Measurements from ENCODE around the gene ADAMTS12. TPM values are rescaled to one million over a fixed set of nuclear protein-coding genes. Genes with fewer than 3 reads are reported as not detected.

ADAMTS12 gene
- total RNA-seq, 2 experiments from 2014 or later: not detected

- ChIA-PET CTCF (no interaction called here), POLR2A (no interaction called here)
Measured at GRCh38 chr5:33726422-33727165, 165.2 kb downstream of the ADAMTS12 start.

GRCh38 chr5:33725806-33726205 lies 166.0 kb downstream of the ADAMTS12 start:
- CTCF ChIA-PET: no interaction called here

DNA sequence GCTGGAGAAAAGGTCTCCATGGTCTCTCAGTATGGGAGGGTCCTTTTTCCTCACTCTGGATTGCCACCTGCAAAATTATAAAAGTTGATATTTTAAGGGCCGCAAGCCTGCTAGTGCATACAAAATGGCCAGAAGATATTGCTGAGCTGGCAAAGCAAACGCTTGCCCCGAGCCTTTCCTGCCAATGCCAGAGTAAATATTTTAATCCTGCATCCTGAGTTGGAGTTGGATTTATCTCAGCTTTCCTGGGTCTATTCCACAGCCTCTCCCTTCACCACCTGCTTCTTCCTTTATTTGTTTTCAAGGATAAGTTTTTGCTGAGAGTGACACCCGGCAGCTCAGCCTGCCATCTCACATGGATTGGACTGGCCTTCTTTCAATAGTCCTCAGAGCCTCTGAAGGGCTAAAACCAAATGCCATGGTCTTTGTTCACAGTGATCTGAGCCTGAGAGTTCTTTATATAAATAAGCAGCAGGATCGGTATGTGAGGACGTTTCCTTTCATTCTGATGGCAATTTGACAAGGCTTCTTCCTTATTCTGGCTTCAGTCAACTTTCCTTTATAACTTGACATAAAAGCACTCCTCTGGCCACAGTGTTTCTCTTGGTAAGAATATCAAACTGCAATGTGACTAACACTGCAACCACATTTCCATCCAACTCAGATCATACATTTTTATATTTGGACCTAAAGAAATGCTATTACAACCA lies 170.1 kb downstream of the ADAMTS12 start:
- POLR2A ChIA-PET: no interaction called here
- CTCF ChIA-PET: interaction anchor here (1.0 kb wide), 1 partner anchor 23 kb away, joined by 3 read pairs; no protein-coding TSS in a partner anchor

More at GRCh38 chr5:33725806-33726205, 166.0 kb downstream of the ADAMTS12 start:
- POLR2A ChIA-PET: no interaction called here

GRCh38 chr5:33720176-33720575 lies 171.6 kb downstream of the ADAMTS12 start:
- ChIA-PET CTCF (no interaction called here), POLR2A (no interaction called here)

- ChIA-PET CTCF (no interaction called here), POLR2A (no interaction called here)
Measured at GRCh38 chr5:33719769-33720168, 172.0 kb downstream of the ADAMTS12 start.

DNA sequence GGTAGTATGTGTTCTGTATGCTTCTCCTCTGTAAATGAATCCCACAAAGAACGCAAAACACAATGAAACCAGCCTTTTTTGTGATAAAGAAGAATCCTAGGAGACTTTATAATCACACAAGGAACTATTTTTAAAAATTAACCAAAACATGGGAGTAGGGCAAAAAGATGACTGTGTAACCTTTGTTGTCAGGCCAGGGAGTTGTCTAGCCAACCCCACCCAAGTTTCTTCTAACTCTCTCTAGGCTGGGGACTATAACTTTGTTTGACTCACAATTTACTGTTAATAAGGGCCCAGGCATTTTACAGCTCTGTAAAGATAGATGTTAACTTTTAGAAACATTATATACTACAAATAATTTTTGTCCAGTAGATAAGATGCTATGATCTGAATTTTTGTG lies 176.1 kb downstream of the ADAMTS12 start:
- ChIA-PET CTCF (no interaction called here), POLR2A (no interaction called here)

DNA sequence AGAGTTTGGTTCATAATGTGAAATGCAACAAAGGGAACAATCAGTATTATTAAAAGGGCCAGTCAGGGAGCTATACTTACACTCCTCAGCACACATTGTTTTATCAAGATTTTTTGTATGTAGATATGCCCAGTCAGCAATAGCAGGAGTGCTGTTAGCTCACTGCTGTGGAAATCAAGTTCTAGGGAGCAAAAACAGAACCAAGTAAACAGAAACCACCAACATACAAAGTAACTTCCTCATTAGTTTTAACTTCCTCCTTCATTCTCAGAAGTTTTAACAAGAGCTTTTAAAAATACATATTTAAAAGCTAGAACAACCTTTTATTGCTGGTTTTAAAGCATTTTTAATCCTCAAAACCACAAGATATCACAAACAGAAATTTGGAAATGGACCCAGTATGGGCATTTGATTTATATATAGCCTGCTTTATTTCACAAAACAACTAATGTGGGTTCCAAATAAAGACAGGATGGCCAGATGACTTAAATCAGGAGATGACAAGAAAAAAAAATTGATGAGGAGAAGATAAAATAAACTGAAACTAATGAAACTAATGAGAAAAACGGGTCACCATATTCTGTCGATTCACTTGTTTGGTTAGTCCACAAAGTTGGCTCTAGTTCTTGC lies 178.5 kb downstream of the ADAMTS12 start:
- POLR2A ChIA-PET: no interaction called here
- CTCF ChIA-PET: no interaction called here

- POLR2A ChIA-PET: no interaction called here
Measured at GRCh38 chr5:33712664-33713063, 179.1 kb downstream of the ADAMTS12 start.

GRCh38 chr5:33711094-33711679 lies 180.6 kb downstream of the ADAMTS12 start:
- CTCF ChIA-PET: no interaction called here
- POLR2A ChIA-PET: no interaction called here

More at GRCh38 chr5:33712664-33713063, 179.1 kb downstream of the ADAMTS12 start:
- CTCF ChIA-PET: no interaction called here

DNA sequence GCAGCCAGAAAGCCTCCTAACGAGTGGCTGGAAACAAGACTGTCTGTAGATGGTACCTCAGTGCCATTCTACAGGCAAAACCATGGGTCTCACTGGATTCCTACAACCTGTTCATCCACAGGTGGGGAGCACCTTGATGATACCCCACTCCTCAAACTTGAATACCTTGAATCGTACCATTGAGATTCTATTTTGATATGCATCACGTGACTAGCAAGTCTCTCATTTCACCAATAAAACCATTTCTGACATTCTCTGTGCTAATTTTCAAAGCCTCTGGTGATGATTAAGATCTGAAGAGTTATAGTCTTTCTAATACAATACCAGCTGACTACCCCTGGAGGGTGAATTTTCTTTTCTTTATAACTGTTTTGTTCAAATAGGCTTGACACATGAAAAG lies 188.9 kb downstream of the ADAMTS12 start:
- CTCF ChIA-PET: no interaction called here
- POLR2A ChIA-PET: no interaction called here

GRCh38 chr5:33701951-33702350 lies 189.8 kb downstream of the ADAMTS12 start:
- ChIA-PET CTCF (no interaction called here), POLR2A (no interaction called here)

GRCh38 chr5:33701251-33701650 lies 190.5 kb downstream of the ADAMTS12 start:
- CTCF ChIA-PET: no interaction called here
- POLR2A ChIA-PET: no interaction called here

- ChIA-PET POLR2A (no interaction called here), CTCF (no interaction called here)
Measured at GRCh38 chr5:33696411-33696810, 195.4 kb downstream of the ADAMTS12 start.

DNA sequence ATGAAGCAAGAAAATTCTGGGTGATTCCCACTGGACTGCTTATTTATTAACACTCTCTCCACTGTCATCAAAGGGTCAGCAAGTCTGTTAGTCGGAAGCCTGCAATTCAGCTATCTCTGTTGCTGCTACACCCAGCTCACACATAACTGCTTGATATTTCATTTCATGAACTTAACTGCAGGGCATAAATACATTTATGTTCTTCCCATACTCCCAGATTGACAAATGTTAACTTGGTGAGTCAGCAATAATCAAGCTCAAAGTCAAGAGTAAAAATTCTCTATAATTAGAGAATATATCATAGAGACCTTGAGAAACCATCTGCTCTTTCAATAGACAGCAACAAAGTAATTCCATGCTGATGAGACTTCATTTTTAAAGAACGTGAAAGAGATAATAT lies 198.8 kb downstream of the ADAMTS12 start:
- ChIA-PET POLR2A (no interaction called here), CTCF (no interaction called here)

DNA sequence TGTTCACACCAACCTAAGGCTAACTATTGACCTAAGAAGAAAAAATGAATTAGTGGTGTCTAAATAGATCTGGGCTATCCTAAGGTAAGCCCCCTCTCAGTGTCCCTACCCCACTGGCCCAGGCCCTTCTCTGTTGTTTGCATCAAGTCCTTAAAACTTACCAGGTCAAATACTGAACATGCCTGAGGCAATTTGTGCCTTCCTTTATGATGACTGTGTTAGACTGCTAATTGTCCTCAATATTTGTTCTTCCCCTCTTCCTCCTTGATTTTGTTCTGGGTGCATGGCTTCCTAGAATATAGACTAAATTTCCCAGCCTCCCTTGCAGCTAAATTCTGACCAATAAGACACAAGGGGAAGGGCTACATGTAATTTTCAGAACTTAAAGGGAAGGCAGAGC lies 199.9 kb downstream of the ADAMTS12 start:
- ChIA-PET POLR2A (no interaction called here), CTCF (no interaction called here)

DNA sequence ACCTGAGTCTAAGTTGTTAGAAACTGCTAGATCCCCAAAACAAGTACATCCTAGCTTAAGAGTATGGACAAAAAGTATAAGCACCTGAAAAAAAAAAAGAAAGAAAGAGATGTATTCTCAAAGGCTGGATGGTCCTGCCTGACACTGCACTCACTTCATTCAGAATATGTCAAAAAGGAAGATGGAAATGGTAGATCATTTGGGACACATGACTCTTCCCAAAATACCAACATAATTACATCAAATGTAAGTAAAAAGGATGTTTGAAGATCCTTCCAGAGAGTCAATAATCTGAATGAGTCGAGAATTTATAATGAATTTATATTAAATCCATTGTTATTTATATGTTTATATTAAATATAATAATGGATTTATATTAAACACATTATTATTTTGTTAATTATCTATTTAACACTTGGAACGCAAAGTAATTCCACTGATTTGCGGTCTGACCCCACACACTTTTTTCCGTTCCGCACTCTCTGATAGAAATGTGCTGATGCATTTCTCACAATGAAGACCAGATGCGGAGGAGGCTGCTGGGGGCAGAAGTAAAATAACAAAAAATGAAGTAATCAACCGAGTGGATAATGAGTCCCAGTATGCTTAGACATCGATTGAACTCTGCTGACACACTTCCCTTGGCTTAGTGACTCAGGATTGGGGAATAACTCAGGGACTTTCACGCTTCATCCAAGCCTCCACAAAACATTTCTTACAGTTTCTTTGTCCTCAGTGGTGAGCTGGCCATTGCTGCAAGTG lies 201.2 kb downstream of the ADAMTS12 start:
- ChIA-PET CTCF (no interaction called here), POLR2A (interaction anchor here (0.7 kb wide), 1 partner anchor 751 kb away, joined by 7 read pairs; no protein-coding TSS in a partner anchor)

DNA sequence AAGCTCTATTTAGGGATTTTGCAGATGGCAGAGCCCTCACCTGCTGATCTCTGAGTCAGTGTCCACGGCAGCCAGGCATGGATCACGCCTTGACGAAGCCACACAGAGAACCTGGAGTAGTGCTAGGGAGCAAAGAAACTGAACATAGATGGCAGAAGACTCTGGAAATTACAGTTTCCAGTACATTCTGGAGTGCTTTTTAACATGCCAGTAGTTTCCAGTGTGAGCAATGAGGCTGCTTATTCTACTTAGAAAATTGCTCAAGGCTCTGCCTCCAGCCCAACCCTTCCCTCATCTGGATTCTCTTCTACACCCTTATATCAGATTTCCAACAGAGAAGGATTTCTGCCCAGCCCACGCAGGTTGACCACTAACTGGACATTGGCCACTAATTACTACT lies 203.3 kb downstream of the ADAMTS12 start:
- ChIA-PET POLR2A (no interaction called here), CTCF (no interaction called here)

DNA sequence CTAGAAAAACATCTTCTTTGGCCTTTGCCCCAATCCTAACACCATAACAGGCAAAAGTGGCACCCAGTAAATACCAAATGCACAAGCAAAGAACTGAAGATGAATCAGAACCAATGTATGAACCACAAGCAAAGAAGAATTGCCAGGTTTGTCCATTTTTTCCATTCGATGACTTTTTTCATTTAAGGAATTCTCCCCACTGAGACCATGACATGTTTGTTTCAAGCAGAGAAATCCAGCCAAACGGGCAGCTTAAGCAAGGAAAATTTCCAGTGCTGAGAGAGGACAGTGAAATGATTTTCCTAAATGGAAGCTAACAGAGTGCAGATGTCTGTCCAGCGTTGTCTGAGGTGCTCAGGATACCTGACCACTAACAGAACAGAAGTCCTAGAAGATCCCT lies 203.7 kb downstream of the ADAMTS12 start:
- ChIA-PET POLR2A (no interaction called here), CTCF (no interaction called here)

DNA sequence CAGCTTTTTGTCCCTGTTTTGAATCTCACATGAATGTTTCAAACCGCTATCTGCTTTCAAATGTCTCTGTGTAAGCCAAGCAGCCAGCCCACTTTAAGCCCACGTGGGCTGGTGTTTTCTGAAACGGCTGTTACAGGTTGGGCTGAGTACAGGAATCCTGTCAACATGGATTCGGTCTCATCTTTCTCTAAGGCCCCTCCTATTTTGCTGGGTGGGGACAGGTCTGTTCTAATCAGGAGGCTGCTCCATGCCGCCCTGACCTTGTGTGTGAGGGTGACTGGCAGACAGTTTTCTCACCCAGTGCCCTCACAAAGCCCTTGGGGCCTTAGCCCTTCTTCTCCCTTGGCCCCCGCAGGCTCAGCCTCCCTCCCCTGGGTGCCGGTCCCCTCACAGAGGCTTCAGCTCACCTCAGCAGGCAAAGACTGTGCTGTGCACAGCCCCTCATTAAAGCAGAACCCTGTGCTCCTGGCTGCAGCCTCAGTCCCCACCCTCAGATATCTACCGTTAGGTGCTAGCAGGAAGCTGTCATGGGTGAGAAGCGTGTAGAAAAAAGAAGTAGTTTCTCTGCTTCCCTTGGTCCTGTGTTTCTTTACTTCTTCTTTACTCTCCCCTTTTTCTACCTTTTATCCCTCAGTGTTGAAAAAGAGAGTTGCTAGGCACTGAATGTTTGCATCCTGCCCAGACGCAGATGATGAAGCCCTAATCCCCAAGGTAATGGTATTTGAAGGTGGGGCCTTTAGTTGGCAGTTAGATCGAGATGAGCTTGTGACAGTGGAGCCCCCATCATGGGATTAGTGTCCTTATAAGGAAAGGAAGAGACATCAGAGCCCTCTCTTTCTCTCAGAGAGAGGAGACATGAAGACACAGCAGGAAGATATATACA lies 205.7 kb downstream of the ADAMTS12 start:
- POLR2A ChIA-PET: no interaction called here
- CTCF ChIA-PET: no interaction called here

Measured in activated CD8-positive, alpha-beta memory T cell treated with anti-CD3 and anti-CD28 coated beads for 36 hours (primary cell).